Measurements from ENCODE around the gene AVPR2. TPM values are rescaled to one million over a fixed set of nuclear protein-coding genes. Genes with fewer than 3 reads are reported as not detected.

The AVPR2 gene
- polyA plus RNA-seq, 2 of the 4 experiments (the other 2 are of a cell fraction) = not detected

GRCh38 chrX:153928846-153929245 lies 24.4 kb downstream of the AVPR2 start:
- FAIRE-seq = no peak
- Histone ChIP-seq H3K4me3 (peak overlapping the region; percentile 35), H3K4me2 (peak overlapping the region; percentile 70), H3K9me3 (no peaks in the 10 kb centered on the region), H3K4me1 (peaks cover 23% of the 10 kb centered on the region), H3K27ac (peak overlapping the region; percentile 65 to 84)
- CTCF ChIA-PET = interaction anchor here (1.0 to 25.1 kb wide), 7 partner anchors 8 to 987 kb away, joined by 3 to 363 read pairs (median 5); partner anchors contain the start of genes PLXNB3 and RENBP
- ATAC-seq = no peak
- DNase-seq (ENCODE audit: low read depth in 1 of 2, low spot score in 1 of 2) = no peak
- TF ChIP-seq SREBF2 (IDR thresholded peaks at IDR 0.05) = no peak
- no peak for TF ChIP-seq MYC (IDR thresholded peaks at IDR 0.05; ENCODE audit: borderline replicate concordance, low read length)
- TF ChIP-seq JUNB (IDR thresholded peaks at IDR 0.05) = no peak
- TF ChIP-seq CEBPB (IDR thresholded peaks at IDR 0.05) = no peak
- TF ChIP-seq ZFP36 (IDR thresholded peaks at IDR 0.05; ENCODE audit: borderline replicate concordance, partially characterized antibody) = no peak
- no peak for TF ChIP-seq HDAC2 (IDR thresholded peaks at IDR 0.05)
- no peak for TF ChIP-seq SMC3 (IDR thresholded peaks at IDR 0.05)
- TF ChIP-seq CBX2 (IDR thresholded peaks at IDR 0.05; ENCODE audit: borderline replicate concordance, low read depth) = no peak
- POLR2A ChIA-PET = interaction anchor here (0.5 to 1.6 kb wide), 13 partner anchors 8 to 987 kb away, joined by 3 to 12 read pairs (median 4); partner anchors contain the start of genes HCFC1, IDH3G and SSR4
- WGBS (ENCODE audit: missing lambda C conversion rate) = 51% methylated on average over 9 of the region's 9 CpGs

DNA sequence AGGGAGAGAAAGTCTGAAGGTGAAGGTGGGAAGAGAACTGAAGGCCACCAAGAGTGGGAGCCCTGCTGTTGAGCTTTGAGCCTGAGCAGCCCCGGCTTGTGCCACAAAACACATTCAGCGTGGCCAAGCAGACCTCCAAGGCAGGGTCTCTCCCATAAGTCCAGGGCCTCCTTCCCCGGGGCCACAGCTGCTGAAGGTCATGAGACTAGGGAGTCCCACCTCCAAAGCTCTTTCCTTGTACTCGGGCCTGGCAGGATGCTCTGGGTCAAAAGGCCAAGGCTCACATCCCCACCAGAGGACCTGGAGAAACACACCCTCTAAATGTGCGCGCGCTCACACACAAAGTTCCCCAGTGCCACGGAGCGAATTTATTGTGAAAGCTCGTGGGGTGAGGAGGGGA lies 25.1 kb downstream of the AVPR2 start:
- CTCF ChIA-PET = interaction anchor here (1.0 to 25.1 kb wide), 3 partner anchors 9 to 165 kb away, joined by 3 to 363 read pairs (median 8); partner anchors contain the start of genes PLXNB3 and RENBP
- WGBS (ENCODE audit: missing lambda C conversion rate) = 95% methylated on average over 6 of the region's 10 CpGs
- H3K4me3 ChIP-seq = no peak overlapping the region
- H3K27ac ChIP-seq = 0 out of 6 replicates have a peak overlapping the region, but pooled peaks of 1 of the 2 experiments have one; percentile 20
- DNase-seq (ENCODE audit: low read depth in 1 of 2, low spot score in 1 of 2) (no peak), FAIRE-seq (no peak), ATAC-seq (no peak)
- no peak for TF ChIP-seq HOXA7 (CRISPR knock-in tag; IDR thresholded peaks at IDR 0.05)
- TF ChIP-seq HOXB5 (CRISPR knock-in tag; IDR thresholded peaks at IDR 0.05) = no peak
- TF ChIP-seq ZNF302 (CRISPR knock-in tag; IDR thresholded peaks at IDR 0.05) = no peak
- H3K4me2 ChIP-seq = peak overlapping the region; percentile 70
- POLR2A ChIA-PET = interaction anchor here (1.0 kb wide), 1 partner anchor 11 kb away, joined by 3 read pairs; no protein-coding TSS in a partner anchor
- H3K4me1 ChIP-seq = peaks cover 23% of the 10 kb centered on the region
- H3K9me3 ChIP-seq = no peaks in the 10 kb centered on the region

DNA sequence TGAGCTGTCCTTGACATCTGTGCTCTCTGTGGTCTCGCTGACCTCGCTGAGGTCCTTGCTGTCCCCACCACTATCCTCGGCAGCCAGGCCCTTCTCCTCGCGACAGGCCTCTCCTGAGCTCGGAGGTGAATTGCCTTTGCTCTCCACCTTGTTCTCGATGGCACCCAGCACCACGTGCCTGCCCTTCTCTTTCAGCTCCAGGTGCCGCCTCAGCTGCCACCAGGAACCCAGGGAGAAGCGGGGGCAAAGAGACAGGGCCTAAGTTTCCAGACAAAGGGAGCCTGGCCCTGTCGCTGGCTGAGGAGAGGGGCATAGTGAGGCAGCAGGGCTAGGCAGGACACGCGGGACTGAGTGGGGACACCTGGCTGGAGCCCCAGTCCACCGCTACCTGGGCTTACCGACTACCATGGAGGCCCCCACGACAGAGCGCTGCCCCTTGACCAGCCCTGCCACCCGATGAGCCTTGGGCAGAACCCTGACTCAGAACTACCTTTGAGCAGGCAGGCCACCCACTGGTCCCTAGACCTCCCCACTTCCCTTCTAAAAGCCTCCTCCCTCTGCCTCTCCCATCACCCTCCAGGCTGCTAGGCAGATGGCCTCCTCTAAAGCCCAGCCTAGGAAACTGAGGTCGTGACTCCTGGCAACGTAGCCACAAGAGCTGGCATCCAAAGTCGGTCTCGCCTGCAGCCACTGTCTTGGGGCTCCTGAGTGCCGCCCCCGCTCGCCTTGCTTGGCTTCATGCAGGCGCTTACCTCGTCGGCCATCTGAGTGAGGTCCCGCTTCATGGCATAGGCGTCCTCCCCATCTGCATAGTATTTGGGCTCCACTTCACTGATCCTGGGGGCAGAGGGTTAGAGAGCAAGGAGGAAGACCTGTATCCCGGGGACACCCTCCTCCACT lies 25.8 kb downstream of the AVPR2 start:
- WGBS (ENCODE audit: missing lambda C conversion rate) = 92% methylated on average over 22 of the region's 31 CpGs
- no peak for ATAC-seq
- Histone ChIP-seq H3K4me2 (no peak overlapping the region), H3K9me3 (no peaks in the 10 kb centered on the region), H3K4me1 (peaks cover 23% of the 10 kb centered on the region), H3K27ac (no peak overlapping the region), H3K4me3 (no peak overlapping the region)
- no peak for DNase-seq (ENCODE audit: low read depth in 1 of 2, low spot score in 1 of 2)
- FAIRE-seq = no peak
- CTCF ChIA-PET = interaction anchor here (1.4 to 25.1 kb wide), 2 partner anchors 15 to 166 kb away, joined by 8 to 363 read pairs; partner anchors contain the start of genes PLXNB3 and RENBP
- POLR2A ChIA-PET = interaction anchor here (1.0 kb wide), 1 partner anchor 10 kb away, joined by 3 read pairs; no protein-coding TSS in a partner anchor
- TF ChIP-seq HEYL (CRISPR knock-in tag; IDR thresholded peaks at IDR 0.05) (no peak), JUN (IDR thresholded peaks at IDR 0.05) (no peak), CHD2 (IDR thresholded peaks at IDR 0.05; ENCODE audit: low read length, partially characterized antibody) (no peak), MAZ (IDR thresholded peaks at IDR 0.05; ENCODE audit: borderline replicate concordance, low read depth, low read length) (no peak), GATA3 (IDR thresholded peaks at IDR 0.05; ENCODE audit: borderline replicate concordance) (no peak), ESRRA (IDR thresholded peaks at IDR 0.05; ENCODE audit: borderline replicate concordance, low read length) (no peak), HOXB5 (CRISPR knock-in tag; IDR thresholded peaks at IDR 0.05) (no peak), HDAC2 (IDR thresholded peaks at IDR 0.05) (no peak), TP53 (CRISPR knock-in tag; IDR thresholded peaks at IDR 0.05) (no peak), RARB (CRISPR knock-in tag; IDR thresholded peaks at IDR 0.05) (no peak), POLR2AphosphoS2 (conservative IDR thresholded peaks at IDR 0.05; ENCODE audit: low read length) (no peak), RNF2 (IDR thresholded peaks at IDR 0.05; ENCODE audit: borderline replicate concordance, low read depth) (no peak), ZC3H11A (IDR thresholded peaks at IDR 0.05) (no peak), BCL3 (IDR thresholded peaks at IDR 0.05) (no peak), REST (IDR thresholded peaks at IDR 0.05) (no peak)
- TF ChIP-seq, protein P1, sequence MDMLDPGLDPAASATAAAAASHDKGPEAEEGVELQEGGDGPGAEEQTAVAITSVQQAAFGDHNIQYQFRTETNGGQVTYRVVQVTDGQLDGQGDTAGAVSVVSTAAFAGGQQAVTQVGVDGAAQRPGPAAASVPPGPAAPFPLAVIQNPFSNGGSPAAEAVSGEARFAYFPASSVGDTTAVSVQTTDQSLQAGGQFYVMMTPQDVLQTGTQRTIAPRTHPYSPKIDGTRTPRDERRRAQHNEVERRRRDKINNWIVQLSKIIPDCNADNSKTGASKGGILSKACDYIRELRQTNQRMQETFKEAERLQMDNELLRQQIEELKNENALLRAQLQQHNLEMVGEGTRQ (IDR thresholded peaks at IDR 0.05) = no peak
- TF ChIP-seq, protein P2, sequence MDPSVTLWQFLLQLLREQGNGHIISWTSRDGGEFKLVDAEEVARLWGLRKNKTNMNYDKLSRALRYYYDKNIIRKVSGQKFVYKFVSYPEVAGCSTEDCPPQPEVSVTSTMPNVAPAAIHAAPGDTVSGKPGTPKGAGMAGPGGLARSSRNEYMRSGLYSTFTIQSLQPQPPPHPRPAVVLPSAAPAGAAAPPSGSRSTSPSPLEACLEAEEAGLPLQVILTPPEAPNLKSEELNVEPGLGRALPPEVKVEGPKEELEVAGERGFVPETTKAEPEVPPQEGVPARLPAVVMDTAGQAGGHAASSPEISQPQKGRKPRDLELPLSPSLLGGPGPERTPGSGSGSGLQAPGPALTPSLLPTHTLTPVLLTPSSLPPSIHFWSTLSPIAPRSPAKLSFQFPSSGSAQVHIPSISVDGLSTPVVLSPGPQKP (IDR thresholded peaks at IDR 0.05; ENCODE audit: low read depth, low read length) = no peak
